ENCODE data around the gene MAN1C1. TPM values are rescaled to one million over a fixed set of nuclear protein-coding genes. Genes with fewer than 3 reads are reported as not detected.

The MAN1C1 gene
- total RNA-seq, 1 experiment from 2014 or later, result 9.3 TPM

- peak within 1 kb of the TSS; percentile 93; the same call in 1 of the 2 replicates for H2BK15ac ChIP-seq (ENCODE audit: low read depth, low read length)
- peaks cover 6% of the 10 kb centered on the region for H3K23me2 ChIP-seq (ENCODE audit: insufficient read length, low read depth, low read length, poor library complexity, severe bottlenecking)
- peak within 1 kb of the TSS; percentile 83 for H3K18ac ChIP-seq (ENCODE audit: insufficient read length, low read depth, low read length)
- Mint-ChIP-seq H3K36me3 (ENCODE audit: insufficient read depth in 1 of 3, low read depth in 3 of 3) (peaks cover 0 to 19% (median 3%) of the 10 kb centered on the region in 3 experiments; a peak in 5 of 7 replicates), H3K4me1 (peaks cover 31 to 50% of the 10 kb centered on the region in 2 experiments), H3K9me3 (no peaks in the 10 kb centered on the region; a peak in 1 of 5 replicates), H3K4me3 (peak within 1 kb of the TSS; percentile 75 to 90), H3K27me3 (ENCODE audit: low read depth) (peaks cover 5% of the 10 kb centered on the region), H3K27ac (peak within 1 kb of the TSS in 1 of 3 experiments; percentile 85; a peak in 2 of 7 replicates)
- no peak within 1 kb of the TSS for H2AFZ ChIP-seq (ENCODE audit: low read length)
- no peak within 1 kb of the TSS for H3K27ac ChIP-seq (ENCODE audit: insufficient read length, low read depth, low read length)
- no peak within 1 kb of the TSS for H2BK12ac ChIP-seq (ENCODE audit: insufficient read length, low read depth, low read length)
- peak within 1 kb of the TSS; percentile 56 for H3K9ac ChIP-seq (ENCODE audit: extremely low read depth, insufficient read length, low read length)
- H2BK120ac ChIP-seq (ENCODE audit: low read depth, low read length, poor library complexity, severe bottlenecking), result no peak within 1 kb of the TSS
- no peak within 1 kb of the TSS for H3T11ph ChIP-seq (ENCODE audit: low read length)
- WGBS (ENCODE audit: extremely low coverage, insufficient read length, low lambda C conversion rate), result no CpG with 5 or more reads among the region's 91 CpGs
- H3K56ac ChIP-seq (ENCODE audit: insufficient read length, low read depth, low read length), result no peak within 1 kb of the TSS
- H3K79me2 ChIP-seq (ENCODE audit: insufficient read depth, low read length), result no peaks in the 10 kb centered on the region
- H3K23ac ChIP-seq (ENCODE audit: insufficient read length, low read depth, low read length), result no peak within 1 kb of the TSS
- H3K4ac ChIP-seq (ENCODE audit: low read depth, low read length), result no peak within 1 kb of the TSS
- peak within 1 kb of the TSS; percentile 82 for H3K4me2 ChIP-seq (ENCODE audit: insufficient read depth, insufficient read length, low read length)
- H3K14ac ChIP-seq (ENCODE audit: insufficient read depth, low read length), result peak within 1 kb of the TSS; percentile 90
- no peaks in the 10 kb centered on the region for H3K4me1 ChIP-seq (ENCODE audit: insufficient read depth, low read length)
- no peak within 1 kb of the TSS for H2AK5ac ChIP-seq (ENCODE audit: insufficient read length, low read length)
- H3K27me3 ChIP-seq (ENCODE audit: insufficient read depth, low read length), result no peaks in the 10 kb centered on the region
- H3K9me3 ChIP-seq (ENCODE audit: control insufficient read depth, low read depth, low read length), result no peaks in the 10 kb centered on the region
- H4K91ac ChIP-seq (ENCODE audit: insufficient read length, low read depth, low read length), result no peak within 1 kb of the TSS
- DNase-seq, result peak; percentile 90
- H2BK5ac ChIP-seq (ENCODE audit: insufficient read length, low read length), result no peak within 1 kb of the TSS
- H4K5ac ChIP-seq (ENCODE audit: insufficient read length, low read depth, low read length), result no peak within 1 kb of the TSS
- H4K20me1 ChIP-seq (ENCODE audit: control insufficient read depth, insufficient read depth, insufficient read length), result no peaks in the 10 kb centered on the region
- TF ChIP-seq CTCF (conservative IDR thresholded peaks at IDR 0.05), result no peak
- H2BK20ac ChIP-seq (ENCODE audit: low read depth, low read length, poor library complexity, severe bottlenecking), result no peak within 1 kb of the TSS
- H4K8ac ChIP-seq (replicated peaks; ENCODE audit: insufficient read length, low read depth, low read length), result no peak within 1 kb of the TSS
- H3K79me1 ChIP-seq (ENCODE audit: insufficient read depth, low read depth, low read length, poor library complexity, severe bottlenecking), result no peaks in the 10 kb centered on the region
Measured at GRCh38 chr1:25799935-25800702, 183.5 kb downstream of the MAN1C1 start, which contains the start of gene SELENON. Gene SELENON, plus strand, starts transcription at chr1:25800193. Its CDS starts 38 bp downstream, at chr1:25800231.
